HG03175 (cell line): Measurements from ENCODE around the gene MAP7D1.

Experiments
- ATAC-seq: cut with Tn5 transposase; IDR thresholded peaks from one replicate; pipeline ENCODE4 v1.9.1; 2021; ENCODE audit warnings: mild to moderate bottlenecking, moderate library complexity; ENCODE audit not compliant: unreplicated experiment

MAP7D1 gene

DNA sequence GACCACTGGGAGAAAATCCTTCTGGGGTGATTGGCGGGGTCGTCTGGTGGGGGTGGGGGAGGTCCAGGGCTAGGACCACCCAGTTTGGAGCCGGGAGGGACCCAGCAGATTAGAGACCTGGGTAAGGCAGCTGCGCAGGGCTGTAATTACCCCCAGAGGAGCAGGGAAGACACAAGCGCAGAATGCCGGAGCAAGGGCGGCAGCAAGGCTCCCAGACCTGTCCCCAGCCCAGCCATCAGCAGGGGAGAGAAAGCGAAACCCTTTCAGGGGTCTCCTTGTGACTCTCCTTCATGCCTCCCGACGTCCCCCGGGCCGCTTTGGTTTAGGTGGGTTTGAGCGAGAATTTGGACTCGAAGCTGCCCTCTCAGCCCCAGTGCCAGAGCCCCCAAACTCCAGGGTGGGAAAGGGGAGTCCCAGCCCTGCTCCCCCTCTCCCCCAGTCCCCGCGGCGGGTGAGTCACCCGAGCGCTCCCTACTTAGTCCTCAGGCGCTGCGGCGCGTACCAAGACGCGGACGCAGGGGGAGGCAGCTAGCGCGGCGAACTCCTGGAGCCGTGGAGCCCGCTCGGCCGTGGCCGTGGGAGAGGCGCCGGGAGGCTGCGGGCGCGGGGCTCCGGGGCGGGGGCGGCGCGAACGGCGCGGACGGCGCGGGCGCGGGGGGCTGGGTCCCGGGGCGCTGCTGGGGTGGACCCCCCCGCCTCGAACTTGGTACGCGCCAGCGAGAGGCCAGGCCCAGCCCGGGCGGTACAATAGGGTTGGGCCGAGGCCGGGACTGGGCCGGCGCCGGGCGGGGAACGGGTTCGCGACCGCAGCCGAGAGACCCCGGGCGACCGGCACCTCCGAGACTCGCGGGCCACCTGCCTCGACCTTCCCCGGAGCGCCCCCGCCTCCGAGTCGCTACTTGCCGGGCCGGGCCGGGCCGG lies at the start of gene MAP7D1:
Gene MAP7D1 (plus strand): TSS at position 753 of the 921 bp plus-strand sequence. CDS start 258 bp downstream, outside the sequence.
- ATAC-seq: peak; percentile 62

DNA sequence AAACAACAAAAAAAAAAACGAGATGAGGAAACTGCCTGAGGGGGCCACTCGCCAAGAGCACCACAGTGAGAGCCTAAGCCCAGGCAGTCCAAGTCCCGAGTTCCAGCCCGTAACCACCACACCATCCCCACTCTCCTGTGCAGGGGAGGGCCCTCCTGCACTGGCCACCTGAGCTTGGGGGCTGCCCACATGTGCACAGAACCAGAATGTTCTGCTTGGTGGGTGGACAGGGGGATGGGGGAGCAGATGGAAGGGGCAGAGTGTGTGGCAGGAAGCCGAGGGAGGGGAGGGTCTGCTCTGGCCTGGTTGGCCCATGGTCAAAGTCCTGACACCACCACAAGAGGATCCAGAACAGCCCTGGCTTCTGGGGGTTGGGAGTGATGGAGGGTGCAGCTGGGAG lies 49.7 kb upstream of the MAP7D1 start:
- no peak for ATAC-seq

DNA sequence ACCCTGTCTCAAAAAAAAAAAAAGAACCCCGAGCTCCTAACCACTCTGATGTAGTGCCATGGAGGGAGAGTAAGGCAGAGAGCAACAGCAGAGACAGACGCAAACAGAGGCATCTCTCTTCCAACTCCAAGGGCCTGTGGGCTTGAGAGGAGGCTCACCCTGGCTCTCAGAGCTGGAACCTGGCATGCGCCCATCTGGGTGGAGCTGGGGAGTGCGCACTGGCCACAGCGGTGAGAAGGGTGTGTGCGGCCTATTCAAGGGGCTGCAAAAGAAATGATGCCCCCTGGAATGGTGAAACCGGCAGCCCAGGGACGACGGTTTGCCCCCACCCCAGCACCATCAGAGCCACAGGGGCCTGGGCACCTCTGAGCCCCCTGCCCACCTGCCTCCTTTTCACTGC lies 48.6 kb upstream of the MAP7D1 start:
- no peak for ATAC-seq

DNA sequence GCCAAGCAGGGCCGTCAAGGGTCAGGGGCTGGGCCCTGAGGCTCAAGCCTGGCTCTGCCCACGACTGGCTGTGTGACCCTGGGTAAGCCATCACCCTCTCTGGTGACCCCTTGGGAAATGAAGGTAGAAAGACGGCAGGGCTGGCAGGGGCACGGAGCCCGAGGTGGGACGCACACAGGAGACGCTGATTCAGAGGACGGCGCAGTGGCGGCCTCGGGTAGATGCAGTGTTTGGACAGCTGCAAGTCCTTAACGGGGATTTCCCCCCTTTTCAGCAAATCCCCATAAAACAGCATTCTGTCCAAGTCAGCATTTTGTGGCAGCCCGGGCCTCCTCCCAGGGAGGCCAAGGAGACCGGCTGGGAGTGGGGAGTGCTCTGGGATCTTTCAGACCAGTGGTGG lies 47.6 kb upstream of the MAP7D1 start:
- ATAC-seq: no peak

DNA sequence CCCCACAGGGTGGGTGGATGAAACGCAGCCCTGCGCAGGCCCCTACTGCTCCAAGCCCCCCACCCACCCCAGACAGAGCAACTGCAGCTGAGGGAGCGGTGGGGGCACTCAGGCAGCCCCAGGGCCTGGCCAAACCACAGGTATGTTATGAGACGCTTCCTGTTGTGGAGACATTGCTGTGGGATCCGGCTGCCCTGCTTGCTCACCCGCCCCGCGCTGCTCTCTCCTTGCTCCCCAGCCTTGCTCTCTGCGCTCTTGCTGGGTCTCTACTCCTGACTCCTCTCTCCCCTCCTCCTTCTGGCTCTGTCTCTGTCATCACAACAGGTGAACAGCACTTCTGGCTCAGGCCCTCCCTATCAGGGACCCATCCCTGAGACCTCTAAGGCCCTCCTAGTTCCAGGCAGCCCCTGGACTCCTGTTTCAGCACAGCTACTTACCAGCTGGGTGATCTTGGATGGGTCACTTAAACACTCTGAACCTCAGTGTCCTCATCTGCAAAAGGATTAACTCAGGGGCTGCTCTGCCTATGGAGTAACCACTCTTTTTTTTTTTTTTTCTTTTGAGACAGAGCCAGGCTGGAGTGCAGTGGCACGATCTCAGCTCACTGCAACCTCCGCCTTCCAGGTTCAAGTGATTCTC lies 46.8 kb upstream of the MAP7D1 start:
- ATAC-seq: no peak

DNA sequence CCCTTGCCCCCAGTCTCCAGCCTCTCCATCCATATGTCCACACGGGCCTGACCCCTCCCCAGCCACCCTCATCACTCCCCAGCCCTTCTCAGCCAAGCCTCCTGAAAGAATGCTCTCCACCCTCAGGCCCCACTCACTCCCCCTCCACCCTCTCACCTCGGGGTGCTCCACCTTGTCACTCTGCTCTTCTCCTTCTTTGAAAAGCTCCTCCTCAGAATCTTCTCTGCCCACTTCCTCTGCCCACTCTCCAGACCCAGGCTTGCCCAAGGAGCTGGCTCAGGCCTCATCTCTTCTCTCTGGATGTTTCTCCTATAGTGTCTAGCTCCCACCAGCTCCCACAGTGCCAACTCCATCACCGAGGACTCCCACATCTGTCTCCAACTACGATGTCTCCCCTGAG lies 44.8 kb upstream of the MAP7D1 start:
- no peak for ATAC-seq

DNA sequence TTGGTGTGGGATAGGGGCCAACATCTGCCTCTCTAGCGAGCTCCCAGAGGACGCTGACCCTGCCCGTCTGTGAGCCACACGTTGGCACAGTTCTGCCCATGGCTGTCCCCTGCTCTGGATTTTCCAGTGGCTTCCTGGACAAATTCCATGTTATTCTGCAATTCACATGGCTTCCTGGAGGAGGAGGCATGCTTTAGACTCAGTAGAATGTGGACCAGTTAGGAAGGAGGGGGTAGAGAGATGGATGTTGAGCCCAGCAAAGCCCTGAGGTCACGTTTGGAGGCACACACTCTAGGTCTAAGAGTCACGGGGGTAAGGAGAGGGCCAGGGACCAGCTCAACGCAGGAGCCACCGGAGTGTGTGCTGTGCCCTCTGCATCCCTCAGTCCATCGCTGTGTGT lies 43.1 kb upstream of the MAP7D1 start:
- ATAC-seq: no peak

DNA sequence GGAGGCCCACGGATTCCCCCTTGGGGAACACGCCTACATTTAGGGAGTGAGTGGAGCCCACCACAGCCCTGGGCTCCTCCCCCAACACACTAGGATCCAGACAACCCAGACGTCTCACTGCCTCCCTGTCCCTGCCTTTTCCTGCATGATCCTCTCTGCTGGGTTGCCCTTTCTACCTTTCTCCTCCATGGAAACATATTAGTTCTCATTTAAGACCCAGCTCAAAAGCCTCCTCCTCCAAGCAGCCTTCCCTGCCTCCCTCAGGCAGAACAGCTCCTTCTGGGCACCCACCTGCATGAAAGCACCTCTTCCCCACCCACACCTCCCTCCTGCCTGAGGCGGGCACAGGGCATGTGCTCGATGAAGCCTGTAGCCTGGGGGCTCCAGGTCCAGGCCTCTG lies 41.6 kb upstream of the MAP7D1 start:
- no peak for ATAC-seq

DNA sequence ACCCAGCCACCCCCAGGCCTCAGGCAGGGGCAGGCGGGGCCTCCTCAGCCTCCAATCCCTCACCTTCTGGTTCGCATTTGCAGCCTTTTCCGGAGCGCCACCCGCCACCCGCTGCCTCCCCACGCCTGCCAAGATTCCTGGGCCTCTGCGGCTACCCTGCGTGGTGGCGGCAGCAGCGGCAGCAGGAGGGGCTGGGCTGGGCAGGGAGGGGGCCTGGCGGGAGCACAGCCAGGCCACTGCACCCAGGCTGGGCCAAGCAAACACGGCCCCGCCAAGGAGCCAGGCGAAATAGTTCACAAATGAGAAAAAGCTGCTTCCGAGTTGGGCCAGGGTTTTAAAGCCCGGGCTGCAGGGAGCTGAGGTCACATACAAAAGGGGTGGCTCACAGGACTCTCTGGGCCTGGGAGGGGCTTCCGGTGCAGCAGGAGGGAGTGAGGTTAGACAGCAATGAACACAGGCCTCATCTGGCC lies 40.7 kb upstream of the MAP7D1 start:
- ATAC-seq: no peak

DNA sequence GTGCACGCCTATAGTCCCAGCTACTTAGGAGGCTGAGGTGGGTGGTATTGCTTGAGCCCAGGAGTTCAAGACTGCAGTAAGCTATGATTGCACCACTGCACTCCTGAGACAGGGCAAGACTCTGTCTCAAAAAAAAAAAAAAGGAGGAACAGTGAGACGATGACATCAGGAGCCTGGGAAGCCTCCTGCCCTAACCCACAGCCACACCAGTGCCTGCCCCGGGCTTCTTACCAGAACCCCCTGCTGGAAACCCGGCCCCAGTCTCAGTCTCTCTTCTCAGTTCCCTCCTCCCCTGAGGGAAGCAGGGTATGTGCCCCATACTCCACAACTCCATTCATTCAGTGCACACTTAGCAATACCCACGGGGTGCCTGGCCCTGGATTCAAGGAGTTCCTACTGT lies 40.0 kb upstream of the MAP7D1 start:
- no peak for ATAC-seq

DNA sequence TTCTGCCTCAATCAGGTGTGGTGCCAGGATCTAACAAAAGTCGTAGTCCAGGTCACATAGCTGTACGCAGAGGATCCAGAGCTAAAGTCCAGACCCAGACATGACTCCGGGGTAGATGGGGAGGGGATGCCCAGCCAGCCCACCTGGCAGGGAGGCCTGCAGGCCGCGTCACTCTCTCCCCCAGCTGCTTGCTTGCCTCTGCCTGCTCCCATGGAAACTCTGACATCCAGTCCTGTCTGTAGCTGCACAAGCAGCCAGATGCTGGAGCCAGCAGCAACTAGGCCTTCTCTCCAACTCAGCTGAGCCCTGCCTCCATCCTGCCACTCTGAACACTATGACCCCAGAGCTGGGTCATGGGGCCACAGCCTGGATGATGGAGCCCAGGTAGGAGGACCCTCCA lies 39.1 kb upstream of the MAP7D1 start:
- ATAC-seq: no peak

DNA sequence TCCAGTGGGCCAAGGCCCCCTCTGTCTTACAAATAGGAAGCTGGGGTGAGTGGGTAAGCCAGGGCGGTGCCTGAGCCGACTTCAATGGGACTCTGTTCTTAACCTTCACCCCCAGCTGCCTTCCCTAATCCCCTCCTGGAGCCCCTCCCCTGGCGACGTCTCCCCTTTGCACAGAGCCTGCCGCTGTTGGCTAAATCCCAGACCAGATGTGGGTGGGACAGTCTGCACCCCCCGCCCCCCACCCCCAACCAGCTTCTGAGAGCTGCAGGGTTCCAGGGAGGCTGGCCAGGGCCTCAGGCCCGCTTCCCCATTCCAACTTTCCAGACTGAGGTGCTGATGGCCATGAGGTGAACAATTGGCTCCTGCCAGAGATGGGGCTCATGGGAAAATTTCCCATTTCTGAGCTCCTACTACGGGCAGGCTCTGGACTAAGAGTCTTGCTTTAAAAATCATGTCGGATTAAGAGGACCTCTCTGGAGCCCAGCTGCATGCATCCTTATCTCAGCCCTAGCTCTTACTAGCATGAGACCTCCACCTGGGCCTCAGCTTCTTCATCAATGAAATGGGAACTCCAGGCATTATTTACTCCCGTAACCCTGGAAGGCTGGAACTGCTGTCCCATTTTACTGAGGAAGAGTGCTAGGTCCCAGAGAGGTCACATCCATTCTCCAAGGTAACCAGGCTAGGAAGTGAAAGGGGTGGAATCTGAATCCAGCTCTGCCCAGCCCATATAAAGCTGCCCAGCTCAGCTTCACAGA lies 37.3 kb upstream of the MAP7D1 start:
- no peak for ATAC-seq

DNA sequence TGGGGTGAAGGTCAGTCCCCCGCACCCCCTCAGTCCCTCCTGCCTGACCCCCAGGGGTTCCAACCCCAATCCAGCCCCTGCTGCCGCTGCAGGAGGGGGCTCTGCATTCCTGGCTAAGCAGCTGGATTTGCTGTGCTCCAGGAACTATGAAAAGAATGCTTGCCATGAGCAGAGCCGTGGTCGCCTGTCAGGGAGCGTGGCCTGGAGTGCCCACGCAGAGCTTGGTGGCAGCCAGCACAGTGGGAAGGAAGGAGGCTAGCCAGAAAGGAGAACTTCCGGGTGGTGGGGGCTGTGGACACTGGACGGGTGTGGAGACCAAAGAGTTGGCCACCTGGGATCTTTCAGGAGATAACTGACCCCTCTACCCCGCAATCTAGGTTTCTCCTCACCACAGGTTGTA lies 36.5 kb upstream of the MAP7D1 start:
- no peak for ATAC-seq

DNA sequence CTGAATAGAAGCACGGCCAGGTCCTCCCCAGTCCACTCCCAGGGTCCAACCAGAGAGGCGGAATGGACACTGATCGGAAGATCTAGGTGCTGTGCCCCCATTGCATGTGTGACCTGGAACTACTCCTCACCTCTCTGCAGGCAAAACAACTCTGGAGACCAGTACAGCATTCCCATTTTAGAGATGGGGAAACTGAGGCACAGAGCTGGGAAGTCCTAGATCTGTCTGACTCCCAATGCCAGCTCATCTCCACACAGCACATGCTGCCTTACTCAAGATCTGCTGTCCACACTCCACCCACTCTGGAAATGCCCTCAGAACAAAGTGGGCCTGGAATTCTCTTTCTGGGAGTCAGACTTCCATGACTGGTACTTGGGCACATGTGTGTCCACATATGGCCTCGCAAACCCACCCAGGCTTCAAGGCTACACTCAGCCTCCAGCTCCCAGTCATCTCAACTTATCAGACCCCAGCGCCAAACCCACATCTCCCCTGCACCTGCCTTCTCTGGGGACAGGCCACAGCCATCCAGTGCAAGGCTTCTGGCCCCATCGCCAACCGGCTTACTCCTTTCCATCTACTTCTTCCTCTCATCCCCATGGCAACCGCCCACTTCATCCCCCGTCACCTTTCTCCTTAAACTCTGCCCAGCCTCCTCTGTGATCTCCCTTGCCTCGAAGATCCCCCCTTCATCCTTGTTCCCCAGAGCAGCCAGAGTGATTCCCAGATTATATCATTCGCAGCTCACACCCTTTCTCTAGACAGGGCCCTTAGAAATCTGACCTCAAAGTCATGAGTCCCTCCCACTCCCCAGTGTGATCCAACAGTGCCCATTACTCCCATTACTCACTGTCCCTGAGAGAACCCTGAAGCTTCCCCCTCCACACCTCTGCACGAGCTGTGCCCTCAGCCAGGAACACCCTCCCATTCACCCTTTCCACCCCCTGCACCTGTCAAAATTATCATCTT lies 33.6 kb upstream of the MAP7D1 start:
- ATAC-seq: no peak

DNA sequence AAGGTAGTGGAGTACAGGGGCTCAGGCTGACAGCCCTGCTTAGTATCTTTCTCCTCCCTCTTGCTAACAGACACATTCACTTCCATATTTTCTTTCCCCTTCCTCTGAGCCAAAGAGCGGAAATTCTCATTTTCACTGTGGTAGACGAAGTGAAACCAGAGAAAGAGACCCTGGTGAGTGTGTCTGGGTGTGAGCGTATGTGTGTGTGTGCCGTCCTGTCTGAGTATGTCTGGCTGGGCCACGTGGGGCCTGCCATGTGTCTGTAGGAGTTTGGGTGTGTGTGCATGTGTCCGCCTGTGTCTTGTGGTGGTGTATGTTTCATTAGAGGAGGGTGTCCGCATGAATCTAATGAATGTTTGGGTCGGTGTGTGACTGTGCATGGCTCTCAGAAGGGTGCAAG lies 32.6 kb upstream of the MAP7D1 start:
- ATAC-seq: no peak

DNA sequence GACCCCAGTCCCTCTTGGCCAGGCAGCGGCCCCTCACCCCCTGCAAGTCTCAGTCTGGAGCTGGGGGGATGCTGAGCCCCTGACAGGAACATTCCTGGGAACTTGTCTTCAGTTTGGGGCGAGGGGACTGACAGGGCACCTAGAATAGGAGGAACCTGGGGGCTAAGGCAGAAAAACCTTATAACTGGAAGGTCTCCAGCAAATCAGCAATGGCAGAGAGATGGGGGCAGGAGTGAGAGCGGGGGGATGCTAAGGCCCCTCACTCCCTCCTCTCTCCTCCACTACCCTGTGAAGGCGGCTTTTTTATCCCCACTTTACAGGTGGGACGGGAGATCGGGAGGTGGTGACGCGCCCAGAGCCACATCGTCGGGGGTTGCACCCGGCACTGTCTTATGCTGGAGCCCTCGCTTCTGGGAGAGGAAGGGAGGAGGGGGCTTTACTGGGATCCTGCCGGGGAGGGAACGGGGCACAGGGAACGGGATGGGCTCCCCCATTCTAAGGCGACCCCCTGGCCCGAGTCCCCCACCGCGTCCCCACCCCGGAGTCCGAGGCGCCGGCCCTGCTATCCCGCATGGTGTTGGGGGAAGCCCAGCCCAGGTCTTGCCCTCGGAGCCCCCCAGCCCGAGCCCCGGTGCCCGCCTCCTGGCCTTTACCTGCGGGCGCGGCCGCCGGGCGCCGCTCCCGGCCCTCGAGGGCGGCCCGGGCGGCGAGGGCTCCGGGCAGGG lies 31.4 kb upstream of the MAP7D1 start:
- no peak for ATAC-seq

DNA sequence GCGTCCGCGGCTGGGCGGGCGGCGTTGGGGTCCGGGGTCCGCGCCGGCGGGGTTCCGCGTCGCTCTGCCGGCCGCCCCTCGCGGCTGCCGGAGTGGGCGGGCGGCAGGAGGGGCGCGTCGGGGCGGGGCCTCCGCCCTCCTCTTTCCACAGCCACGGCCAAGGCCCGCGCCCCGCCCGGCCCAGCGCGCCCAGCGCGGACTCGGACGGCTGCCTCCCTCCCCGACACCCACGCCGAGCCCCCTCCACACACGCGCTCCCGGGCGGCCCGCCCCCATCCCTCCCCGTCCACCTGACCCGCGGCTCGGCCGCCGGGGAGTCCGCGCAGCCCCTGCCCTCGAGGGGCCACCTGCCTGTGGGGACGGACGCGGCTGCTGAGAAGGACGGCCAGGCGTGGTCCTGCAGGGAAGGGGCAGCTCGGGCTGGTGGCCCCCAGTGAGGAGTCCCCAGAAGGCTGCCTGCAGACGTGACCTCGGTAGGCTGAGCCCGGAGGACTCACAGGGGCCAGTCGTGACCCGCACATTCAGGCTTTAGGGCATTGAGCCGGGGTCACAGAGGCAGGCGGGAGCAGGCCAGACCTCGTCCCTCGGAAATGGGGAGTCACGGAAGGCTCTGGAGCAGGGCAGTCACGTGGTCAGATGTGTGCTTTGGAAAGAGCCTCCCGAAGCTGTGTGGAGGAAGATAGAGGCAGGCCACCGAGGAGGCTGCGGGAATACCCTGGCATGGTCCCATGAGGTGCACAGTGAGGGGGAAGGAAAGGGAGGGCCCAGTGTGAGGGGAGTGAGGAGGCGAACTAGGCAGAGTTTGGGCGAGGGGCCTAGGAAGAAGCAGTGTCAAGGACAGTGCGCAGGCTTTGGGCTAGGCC lies 30.6 kb upstream of the MAP7D1 start, which contains the start of gene COL8A2:
Gene COL8A2 (minus strand): TSS at position 94 of the 863 bp plus-strand sequence. CDS start 24,980 bp downstream, outside the sequence.
- no peak for ATAC-seq

DNA sequence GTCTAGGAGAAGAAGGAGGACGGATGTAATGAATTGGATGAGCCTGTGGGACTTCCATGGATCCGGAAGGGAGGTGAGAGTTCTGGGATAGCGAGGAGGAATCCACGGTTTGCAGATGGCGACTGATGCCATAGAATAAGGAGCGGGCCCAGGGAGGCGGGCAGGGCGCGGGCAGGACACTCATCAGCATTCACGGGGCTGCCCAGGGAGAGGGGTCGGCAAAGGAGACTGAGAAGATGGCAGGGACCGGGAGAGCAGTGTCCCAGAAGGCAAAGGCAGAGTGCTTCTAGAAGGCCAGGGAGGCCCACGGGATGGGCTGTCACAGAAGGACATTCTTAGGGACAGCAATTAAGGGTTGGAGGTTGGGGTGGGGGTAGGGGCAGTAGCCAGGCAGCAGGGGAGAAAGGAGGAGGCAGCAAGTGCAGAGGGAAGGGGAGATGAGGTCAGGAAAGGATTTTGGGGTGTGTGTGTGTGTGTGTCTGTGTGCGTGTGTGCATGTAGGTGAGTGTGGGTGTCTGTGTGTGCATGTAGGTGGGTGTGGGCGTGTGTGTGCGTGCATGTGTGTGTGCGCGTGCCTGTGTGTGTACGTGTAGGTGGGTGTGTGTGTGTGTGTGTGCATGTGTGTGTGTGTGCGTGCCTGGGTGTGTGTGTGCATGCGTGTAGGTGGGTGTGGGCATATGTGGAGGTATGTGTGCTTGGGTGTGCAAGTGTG lies 29.8 kb upstream of the MAP7D1 start:
- no peak for ATAC-seq
